Heart right ventricle (tissue), 16 donors: ENCODE measurements around the gene MED9. TPM values are rescaled to one million over a fixed set of nuclear protein-coding genes. Genes with fewer than 3 reads are reported as not detected.

ENCODE experiments used
- ATAC-seq, 8 donors: fragments of 200-7000 bp; cut with Tn5 transposase; one replicate each; pipeline ENCODE4 v1.9.1; 2020; ENCODE audit warnings: mild to moderate bottlenecking in 8 of 8, moderate library complexity in 8 of 8, moderate number of reproducible peaks in 1 of 8
- DNase-seq, 2 donors: peaks; one replicate each; pipeline ENCODE4 v3.0.0-alpha.2; 2020
- H3K27ac ChIP-seq, 10 donors: fragments of 200-600 bp; sonication (generic) in 2 of 10; one replicate each; pipeline versions ENCODE4 v1.5.0 to v1.8.0; 2020 to 2022; ENCODE audit warnings: mild to moderate bottlenecking in 3 of 10
- H3K27me3 ChIP-seq, 7 donors: fragments of 200-600 bp; one replicate each; pipeline ENCODE4 v1.8.0; 2021 to 2022; ENCODE audit warnings: mild to moderate bottlenecking in 2 of 7
- H3K36me3 ChIP-seq, 9 donors: fragments of 200-600 bp; sonication (generic) in 1 of 9; one replicate each; pipeline versions ENCODE4 v1.5.0 to v1.8.0; 2020 to 2022; ENCODE audit warnings: mild to moderate bottlenecking in 2 of 9
- H3K4me1 ChIP-seq, 9 donors: fragments of 200-600 bp; sonication (generic) in 1 of 9; one replicate each; pipeline versions ENCODE4 v1.5.0 to v1.8.0; 2020 to 2022; ENCODE audit warnings: mild to moderate bottlenecking in 4 of 9
- H3K4me3 ChIP-seq, 10 donors: fragments of 200-600 bp; sonication (generic) in 2 of 10; one replicate each; pipeline versions ENCODE4 v1.5.0 to v1.8.0; 2020 to 2022; ENCODE audit warnings: mild to moderate bottlenecking in 7 of 10, moderate library complexity in 2 of 10
- H3K9me3 ChIP-seq, 11 donors: fragments of 200-600 bp in 10 of 11; sonication (generic) in 2 of 11; one replicate each; pipeline versions ENCODE4 v1.5.0 to v1.8.0; 2013 to 2022; ENCODE audit warnings: mild to moderate bottlenecking in 2 of 11, control low read depth in 1 of 11, moderate library complexity in 1 of 11
- CTCF ChIP-seq, 9 donors: fragments of 200-600 bp; sonication (generic) in 2 of 9; IDR thresholded peaks; one replicate each; pipeline versions ENCODE4 v1.5.0 to v1.8.0; 2021 to 2022; ENCODE audit warnings: antibody characterized with exemption in 9 of 9, mild to moderate bottlenecking in 5 of 9, moderate library complexity in 1 of 9
- WGBS, 2 donors: extraction: QIAGEN DNeasy Blood & Tissue Kit; methylation state at CpG; one replicate each; pipeline ENCODE4 v1.1.7; 2013; ENCODE audit warnings: inconsistent platforms in 1 of 2; 5-methylcytosine and 5-hydroxymethylcytosine counted together
- intact Hi-C, 10 donors: fragments of 100-400 bp; cut with DNase I; formaldehyde crosslinking; loops; one replicate each; pipeline versions ENCODE4 v1.11.1 to v1.14.2; 2022
- polyA plus RNA-seq, 2 donors: library from polyadenylated mRNA; stranded (reverse); fragments of 200-250 nt; gene quantifications; one replicate each; pipeline ENCODE4 v1.2.3, GENCODE V29; 2013
- total RNA-seq, 10 donors: library from RNA; stranded (reverse); fragmentation: NEBNext Ultra II Directional in 3 of 10; extraction: Animal tissue kit (Norgen Biotek cat#: 25700) in 3 of 10; gene quantifications; one replicate each; pipeline versions ENCODE4 v1.2.1 to v1.2.4, GENCODE V29; 2021 to 2023
- donor health status: Arrhythmogenic right ventricular cardiomyopathy.
- donor health status: ischemic (EF 13 %, LVEDD 7.1; RV severe dilation, severe dysfunction).
- donor health status: healthy with polysubstance abuse.
- donor health status: DM: no; HTN: yes; CAD: no.
- donor health status: DM: no; HTN: no; CAD: no.
- donor health status: ischemic (EF 25% LVEDD 6.9; RV normal size, moderate dysfunction).
- donor health status: ischemic (EF 25% LVEDD 5.7; RV mildly dilated, moderate dysfunction).
- donor health status: healthy.
- donor health status: DM: yes; HTN: yes; CAD: no.
- donor health status: Ischemic cardiomyopathy.
- donor health status: ischemic (EF 35%, LVEDD 5.7; RV mildly dilated, moderate dysfunction).
- donor health status: nonischemic (EF 11% LVEDD 7.7; RV severe dilation, severe dysfunction).
- donor health status: DM: yes; HTN: yes; CAD: no.
- donor health status: PGD.
- donor health status: ischemic (EF 29% LVEDD 5.4; RV normal size, mild dysfunction).
- donor health status: nonischemic (EF 23%, LVEDD 6.1; RV moderate dilation, normal function).

The MED9 gene
- total and polyA plus RNA-seq, 12 donors: 31.4 to 42.0 (median 33.6) TPM

- Histone ChIP-seq H3K9me3 (no peaks in the 10 kb centered on the region), H3K4me1 (peaks cover 8 to 21% (median 14%) of the 10 kb centered on the region in 9 donors), H3K36me3 (no peaks in the 10 kb centered on the region), H3K27me3 (no peaks in the 10 kb centered on the region), H3K27ac (no peak overlapping the region), H3K4me3 (no peak overlapping the region)
- TF ChIP-seq CTCF (IDR thresholded peaks at IDR 0.05): no peak
- ATAC-seq: no peak
- intact Hi-C loops: loop anchor here in 1 of 10 donors (10.0 kb wide), 1 partner anchor 125 kb away; no protein-coding TSS in a partner anchor
- no peak for DNase-seq
- 91% methylated on average over 21 of the region's 21 CpGs for WGBS, 2 donors
Observed at GRCh38 chr17:17509601-17510425, 33.0 kb downstream of the MED9 start.

GRCh38 chr17:17510456-17511292 is 33.9 kb downstream of the MED9 start:
- H3K4me3 ChIP-seq: no peak overlapping the region
- no peak overlapping the region for H3K27ac ChIP-seq
- DNase-seq (no peak), ATAC-seq (no peak)
- H3K36me3 ChIP-seq: no peaks in the 10 kb centered on the region
- 88 to 91% methylated on average over 20 of the region's 20 CpGs for WGBS, 2 donors
- no peaks in the 10 kb centered on the region for H3K27me3 ChIP-seq
- intact Hi-C loops: no loop called here
- no peaks in the 10 kb centered on the region for H3K9me3 ChIP-seq
- TF ChIP-seq CTCF (IDR thresholded peaks at IDR 0.05): no peak
- H3K4me1 ChIP-seq: peaks cover 8 to 21% (median 14%) of the 10 kb centered on the region in 9 donors

- no peak for DNase-seq
- no peak for TF ChIP-seq CTCF (IDR thresholded peaks at IDR 0.05)
- Histone ChIP-seq H3K27ac (no peak overlapping the region), H3K4me3 (no peak overlapping the region), H3K9me3 (no peaks in the 10 kb centered on the region), H3K27me3 (no peaks in the 10 kb centered on the region), H3K36me3 (no peaks in the 10 kb centered on the region), H3K4me1 (peaks cover 8 to 17% (median 13%) of the 10 kb centered on the region in 9 donors)
- no peak for ATAC-seq
- WGBS, 2 donors: 81 to 84% methylated on average over 12 of the region's 12 CpGs
- intact Hi-C loops: no loop called here
Observed at GRCh38 chr17:17511293-17511741, 34.5 kb downstream of the MED9 start.
